GM20431 (cell line): ENCODE measurements around the gene PCK2.
"Not testable (repeated sequence)": the region's sequence is repeated elsewhere in the genome, so short reads cannot be mapped to it uniquely, and the experiment has no call there.

Source experiments
- in situ Hi-C: fragments of 300-500 bp; cut with MseI, MboI; formaldehyde crosslinking; loops from one replicate; pipeline ENCODE4 v1.15.0; 2020; ENCODE audit warnings: low sequenced_read_pairs; ENCODE audit not compliant: unreplicated experiment

The PCK2 gene

GRCh38 chr14:24093901-24094840, at the start of gene PCK2:
Gene PCK2, plus strand, starts transcription at chr14:24094311. Its CDS starts 95 bp downstream, at chr14:24094406.
- in situ Hi-C loops = no loop called here

GRCh38 chr14:24049002-24049401, 45.1 kb upstream of the PCK2 start:
- in situ Hi-C loops = not testable (repeated sequence)

GRCh38 chr14:24050753-24051152, 43.4 kb upstream of the PCK2 start:
- in situ Hi-C loops = not testable (repeated sequence)

- in situ Hi-C loops = no loop called here
Measured at GRCh38 chr14:24051176-24051788, 42.8 kb upstream of the PCK2 start.

- in situ Hi-C loops = no loop called here
Measured at GRCh38 chr14:24051789-24052655, 42.1 kb upstream of the PCK2 start, which contains the start of gene CARMIL3. Gene CARMIL3, plus strand, starts transcription at chr14:24052009. Its CDS starts 145 bp downstream, at chr14:24052154.

GRCh38 chr14:24052656-24053547, 41.2 kb upstream of the PCK2 start:
- in situ Hi-C loops = no loop called here

GRCh38 chr14:24053548-24054323, 40.4 kb upstream of the PCK2 start:
- in situ Hi-C loops = no loop called here

- in situ Hi-C loops = no loop called here
Measured at GRCh38 chr14:24054324-24054641, 39.8 kb upstream of the PCK2 start.

GRCh38 chr14:24054646-24055045, 39.5 kb upstream of the PCK2 start:
- in situ Hi-C loops = no loop called here

GRCh38 chr14:24055971-24056799, 37.9 kb upstream of the PCK2 start:
- in situ Hi-C loops = no loop called here

- in situ Hi-C loops = no loop called here
Measured at GRCh38 chr14:24056800-24057184, 37.3 kb upstream of the PCK2 start.

- in situ Hi-C loops = no loop called here
Measured at GRCh38 chr14:24057271-24057670, 36.8 kb upstream of the PCK2 start.

GRCh38 chr14:24057867-24058259, 36.2 kb upstream of the PCK2 start:
- in situ Hi-C loops = no loop called here

GRCh38 chr14:24058260-24058950, 35.7 kb upstream of the PCK2 start:
- in situ Hi-C loops = no loop called here

GRCh38 chr14:24058951-24059475, 35.1 kb upstream of the PCK2 start:
- in situ Hi-C loops = no loop called here

- in situ Hi-C loops = no loop called here
Measured at GRCh38 chr14:24059841-24060388, 34.2 kb upstream of the PCK2 start.

GRCh38 chr14:24060443-24060842, 33.7 kb upstream of the PCK2 start:
- in situ Hi-C loops = no loop called here
